Cardiac muscle cell (in vitro differentiated cells and primary cell): Measurements from ENCODE around the gene MYO1C. TPM values are rescaled to one million over a fixed set of nuclear protein-coding genes. Genes with fewer than 3 reads are reported as not detected.

Experiments
- DNase-seq, 2 donors: peaks; one replicate each; pipeline versions ENCODE4 v3.0.0 to v3.0.0-alpha.2; 2010 to 2017; ENCODE audit warnings: low read depth in 1 of 2, low spot score in 1 of 2
- H3K27ac ChIP-seq: fragments of 200-600 bp; sonication (generic); 2 replicates; pipeline ENCODE4 v1.5.1; 2016
- H3K27me3 ChIP-seq: fragments of 200-600 bp; sonication (generic); 2 replicates; pipeline ENCODE4 v1.6.0; 2016; ENCODE audit warnings: control low read depth
- H3K36me3 ChIP-seq: fragments of 200-600 bp; sonication (generic); 2 replicates; pipeline ENCODE4 v1.5.1; 2016; ENCODE audit warnings: control low read depth
- H3K4me1 ChIP-seq: fragments of 200-600 bp; sonication (generic); 2 replicates; pipeline ENCODE4 v1.8.1; 2017; ENCODE audit warnings: low read depth, mild to moderate bottlenecking, mixed run types
- H3K4me3 ChIP-seq: fragments of 200-600 bp; sonication (generic); 2 replicates; pipeline ENCODE4 v1.5.1; 2016; ENCODE audit warnings: mild to moderate bottlenecking
- H3K9me3 ChIP-seq: fragments of 200-600 bp; sonication (generic); 2 replicates; pipeline ENCODE4 v1.5.1; 2017; ENCODE audit warnings: low read depth, mild to moderate bottlenecking, control low read depth
- polyA plus RNA-seq: library from polyadenylated mRNA; unstranded; fragments of >200 nt; fragmentation: Nextera tagmentation; extraction: Ambion mirVana; gene quantifications from 2 replicates; pipeline ENCODE4 v1.2.1, GENCODE V29; 2016
- total RNA-seq: library from RNA; depleted of rRNA; stranded (reverse); fragments of >200 nt; gene quantifications from 2 replicates; pipeline ENCODE4 v1.2.3, GENCODE V29; 2016
- TF ChIP-seq, protein P1 (sequence below): IDR thresholded peaks from 2 replicates; pipeline ENCODE4 v1.5.1; 2012; ENCODE audit warnings: low read depth, mild to moderate bottlenecking, low read length

Gene MYO1C
- total and polyA plus RNA-seq, 2 experiments from 2014 or later = 34.1 to 63.9 TPM

DNA sequence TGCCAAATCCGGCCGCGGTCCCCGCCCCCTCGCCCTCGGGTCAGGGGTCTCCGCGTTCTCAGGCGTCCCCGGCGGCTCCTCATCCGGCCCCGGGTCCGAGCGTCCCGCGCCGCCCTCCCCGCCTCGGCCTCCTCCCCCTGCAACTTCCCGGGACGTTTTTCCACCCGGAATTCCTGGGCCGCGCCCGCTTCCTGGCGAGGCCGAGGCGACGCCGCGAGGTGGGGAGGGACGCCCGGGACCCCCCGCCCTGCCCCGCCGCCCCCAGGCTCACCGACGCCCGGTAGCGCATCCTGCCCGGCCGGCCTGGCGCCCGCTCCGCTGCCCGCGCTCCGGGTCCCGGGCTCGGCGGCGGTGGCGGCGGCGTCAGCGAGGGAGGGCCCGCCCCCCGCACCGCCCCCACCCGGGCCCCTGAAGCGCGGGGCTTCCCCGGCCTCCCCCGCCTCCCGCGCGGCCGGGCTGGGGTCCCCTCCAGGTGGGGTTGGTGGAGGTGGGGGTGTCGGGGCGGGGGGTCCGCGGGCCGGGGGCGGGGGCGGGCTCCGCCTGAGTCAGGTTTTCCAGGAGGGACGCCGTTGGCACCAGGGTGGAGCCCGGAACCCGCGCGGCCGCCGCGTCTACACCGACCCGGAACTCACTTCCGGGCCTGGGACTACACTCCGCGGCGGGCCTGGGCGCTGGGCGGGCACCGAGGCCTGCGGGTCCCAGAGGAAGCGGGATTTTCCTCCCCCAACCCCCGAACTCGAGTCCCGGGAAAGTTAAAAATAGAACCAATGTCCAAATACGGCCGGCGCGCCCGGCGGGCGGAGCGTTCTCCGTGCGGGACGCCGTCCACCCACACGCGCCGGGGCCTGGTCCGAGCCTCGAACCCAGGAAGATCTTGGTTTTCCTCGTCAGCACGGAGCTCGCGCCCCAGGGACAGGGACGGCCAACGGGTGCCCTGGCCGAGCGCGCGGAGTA lies 6.8 kb downstream of the MYO1C start:
- Histone ChIP-seq H3K27me3 (no peaks in the 10 kb centered on the region), H3K4me1 (peaks cover 5% of the 10 kb centered on the region), H3K36me3 (peaks cover 7% of the 10 kb centered on the region), H3K4me3 (peak overlapping the region; percentile 84), H3K27ac (peak overlapping the region; percentile 99), H3K9me3 (no peaks in the 10 kb centered on the region)
- TF ChIP-seq, protein P1, sequence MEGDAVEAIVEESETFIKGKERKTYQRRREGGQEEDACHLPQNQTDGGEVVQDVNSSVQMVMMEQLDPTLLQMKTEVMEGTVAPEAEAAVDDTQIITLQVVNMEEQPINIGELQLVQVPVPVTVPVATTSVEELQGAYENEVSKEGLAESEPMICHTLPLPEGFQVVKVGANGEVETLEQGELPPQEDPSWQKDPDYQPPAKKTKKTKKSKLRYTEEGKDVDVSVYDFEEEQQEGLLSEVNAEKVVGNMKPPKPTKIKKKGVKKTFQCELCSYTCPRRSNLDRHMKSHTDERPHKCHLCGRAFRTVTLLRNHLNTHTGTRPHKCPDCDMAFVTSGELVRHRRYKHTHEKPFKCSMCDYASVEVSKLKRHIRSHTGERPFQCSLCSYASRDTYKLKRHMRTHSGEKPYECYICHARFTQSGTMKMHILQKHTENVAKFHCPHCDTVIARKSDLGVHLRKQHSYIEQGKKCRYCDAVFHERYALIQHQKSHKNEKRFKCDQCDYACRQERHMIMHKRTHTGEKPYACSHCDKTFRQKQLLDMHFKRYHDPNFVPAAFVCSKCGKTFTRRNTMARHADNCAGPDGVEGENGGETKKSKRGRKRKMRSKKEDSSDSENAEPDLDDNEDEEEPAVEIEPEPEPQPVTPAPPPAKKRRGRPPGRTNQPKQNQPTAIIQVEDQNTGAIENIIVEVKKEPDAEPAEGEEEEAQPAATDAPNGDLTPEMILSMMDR = no peak
- DNase-seq = peak; percentile 69

DNA sequence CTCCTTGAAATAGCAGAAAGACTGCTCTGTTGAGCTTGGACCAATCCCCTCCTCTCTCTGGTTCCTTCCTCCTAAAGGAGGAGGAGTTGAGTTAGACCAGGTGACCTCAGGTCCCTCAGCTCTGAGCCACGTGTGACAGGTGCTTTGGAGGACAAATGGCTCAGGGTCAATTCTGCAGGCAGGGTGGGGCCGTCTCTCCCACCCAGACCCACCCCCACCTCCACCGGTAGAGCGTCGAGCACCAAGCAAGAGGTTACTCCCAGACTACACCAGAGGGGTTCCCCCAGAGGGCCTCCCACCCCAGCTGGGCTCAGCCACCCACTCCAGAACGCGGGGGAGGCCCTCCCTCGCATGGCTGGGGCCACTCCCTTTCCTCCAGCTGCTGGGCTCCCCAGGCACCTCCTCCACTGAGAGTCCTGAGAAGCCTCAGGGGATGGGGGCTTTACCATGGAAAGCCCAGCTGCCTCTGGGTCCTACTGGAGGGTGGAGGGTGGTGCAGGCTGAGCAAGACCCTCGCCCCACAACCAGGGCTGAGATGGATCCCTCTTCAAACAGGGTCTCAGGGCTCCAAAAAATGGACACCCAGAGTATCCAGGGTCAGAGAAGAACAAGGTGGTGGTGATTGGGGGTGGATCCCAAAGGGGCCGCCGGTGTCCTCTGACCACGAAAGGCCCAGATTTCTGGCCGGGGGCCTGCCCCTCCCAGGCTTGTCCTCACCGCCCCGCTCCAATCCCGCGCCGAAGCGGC lies 7.6 kb downstream of the MYO1C start:
- peak; percentile 62 to 73 for DNase-seq
- no peaks in the 10 kb centered on the region for H3K27me3 ChIP-seq
- H3K36me3 ChIP-seq = peaks cover 7% of the 10 kb centered on the region
- peak overlapping the region; percentile 84 for H3K4me3 ChIP-seq
- TF ChIP-seq, protein P1 = peak; percentile 7
- H3K27ac ChIP-seq = peak overlapping the region; percentile 99
- peaks cover 5% of the 10 kb centered on the region for H3K4me1 ChIP-seq
- H3K9me3 ChIP-seq = no peaks in the 10 kb centered on the region

DNA sequence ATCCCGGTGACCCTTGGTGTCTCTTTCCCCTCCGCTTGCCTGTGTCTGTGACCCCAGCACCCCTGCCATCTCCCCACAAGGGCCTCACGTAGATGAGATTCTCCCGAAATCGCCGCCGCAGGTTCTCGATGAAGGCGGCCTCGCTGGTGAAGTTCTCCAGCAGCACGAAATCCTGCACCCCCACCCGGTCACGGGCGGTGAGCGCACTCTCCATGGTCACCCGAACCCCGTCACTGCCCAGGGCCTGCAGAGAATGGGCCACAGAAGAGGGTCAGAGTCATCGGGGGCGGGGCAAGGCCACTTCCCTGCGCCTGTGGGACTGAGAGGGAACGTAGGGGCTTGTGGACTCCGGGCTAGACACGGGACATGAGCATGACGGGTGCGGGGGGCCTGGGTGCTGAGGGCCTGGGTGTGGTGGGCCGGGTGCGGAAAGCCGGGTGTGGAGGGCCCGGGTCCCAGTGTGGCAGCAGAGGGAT lies 8.4 kb downstream of the MYO1C start:
- H3K4me1 ChIP-seq = peaks cover 5% of the 10 kb centered on the region
- H3K4me3 ChIP-seq = no peak overlapping the region
- TF ChIP-seq, protein P1 = no peak
- H3K9me3 ChIP-seq = no peaks in the 10 kb centered on the region
- peak overlapping the region; percentile 99 for H3K27ac ChIP-seq
- H3K36me3 ChIP-seq = peaks cover 12% of the 10 kb centered on the region
- DNase-seq = no peak
- no peaks in the 10 kb centered on the region for H3K27me3 ChIP-seq

DNA sequence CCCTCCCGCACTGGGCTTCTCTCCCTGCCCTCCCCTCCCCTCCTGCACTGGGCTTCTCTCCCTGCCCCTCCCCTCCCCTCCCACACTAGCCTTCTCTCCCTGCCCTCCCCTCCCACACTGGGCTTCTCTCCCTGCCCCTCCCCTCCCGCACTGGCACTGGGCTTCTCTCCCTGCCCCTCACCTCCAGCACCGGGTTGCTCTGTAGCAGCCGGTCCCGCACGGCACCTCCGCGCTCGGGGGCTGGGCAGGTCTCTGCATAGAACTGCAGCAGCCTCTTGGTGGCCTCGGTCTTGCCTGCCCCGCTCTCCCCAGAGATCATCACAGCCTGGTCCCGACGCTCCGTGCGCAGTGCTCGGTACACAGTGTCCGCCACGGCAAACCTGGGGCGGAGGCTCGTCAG lies 9.8 kb downstream of the MYO1C start:
- DNase-seq = peak in 1 of 2 donors; percentile 22
- Histone ChIP-seq H3K36me3 (peaks cover 12% of the 10 kb centered on the region), H3K27ac (no peak overlapping the region), H3K4me1 (peaks cover 5% of the 10 kb centered on the region), H3K9me3 (no peaks in the 10 kb centered on the region), H3K4me3 (no peak overlapping the region), H3K27me3 (no peaks in the 10 kb centered on the region)
- TF ChIP-seq, protein P1 = no peak

DNA sequence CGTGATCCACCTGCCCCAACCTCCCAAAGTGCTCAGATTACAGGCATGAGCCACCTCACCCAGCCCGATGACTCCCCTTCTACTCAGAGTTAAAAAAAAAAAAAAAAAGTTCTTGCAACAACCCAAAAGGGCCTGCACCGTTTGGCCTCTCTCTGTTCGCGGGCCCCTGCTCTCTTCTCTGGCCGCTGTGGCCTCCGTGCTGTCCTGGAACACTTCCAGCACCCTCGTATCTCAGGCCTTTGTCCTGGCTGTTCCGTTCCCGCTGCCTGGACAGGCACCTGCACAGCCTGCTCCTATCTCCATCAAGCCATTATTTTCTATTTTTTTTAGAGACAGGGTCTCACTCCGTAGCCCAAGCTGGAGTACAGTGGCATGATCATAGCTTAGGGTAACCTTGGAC lies 10.8 kb downstream of the MYO1C start:
- Histone ChIP-seq H3K27ac (no peak overlapping the region), H3K27me3 (no peaks in the 10 kb centered on the region), H3K4me3 (no peak overlapping the region), H3K4me1 (peaks cover 5% of the 10 kb centered on the region), H3K36me3 (peaks cover 14% of the 10 kb centered on the region), H3K9me3 (no peaks in the 10 kb centered on the region)
- no peak for DNase-seq
- TF ChIP-seq, protein P1 = no peak
